Esophagus squamous epithelium (tissue), 4 donors: ENCODE data around the gene TMCO4.

ENCODE experiments used
- CTCF ChIP-seq, 6 experiments: fragments of 450-650 bp in 4 of 6; fragments of 200-600 bp in 2 of 6; sonication (generic) in 2 of 6; IDR thresholded peaks; one replicate each; pipeline ENCODE4 v1.5.1; 2016 to 2019; ENCODE audit warnings: antibody characterized with exemption in 6 of 6, mild to moderate bottlenecking in 4 of 6, moderate library complexity in 4 of 6
- POLR2A ChIP-seq, 4 donors: fragments of 450-650 bp; IDR thresholded peaks; one replicate each; pipeline ENCODE4 v1.6.1; 2017; ENCODE audit warnings: antibody characterized with exemption in 4 of 4, mild to moderate bottlenecking in 4 of 4, moderate library complexity in 3 of 4

GRCh38 chr1:19696820-19697219, 102.9 kb downstream of the TMCO4 start:
- TF ChIP-seq CTCF (IDR thresholded peaks at IDR 0.05) = no peak
- no peak for TF ChIP-seq POLR2A (IDR thresholded peaks at IDR 0.05)
